ENCODE measurements around the gene ITGA7.
"Not testable (repeated sequence)": the region's sequence is repeated elsewhere in the genome, so short reads cannot be mapped to it uniquely, and the experiment has no call there.

The ITGA7 gene

GRCh38 chr12:55682087-55682796 is 25.5 kb downstream of the ITGA7 start:
- no peak for DNase-seq (ENCODE audit: low spot score)

GRCh38 chr12:55681142-55682077 is 26.3 kb downstream of the ITGA7 start:
- DNase-seq (ENCODE audit: low spot score): peak; percentile 64

GRCh38 chr12:55679691-55680090 is 28.0 kb downstream of the ITGA7 start:
- DNase-seq (ENCODE audit: low spot score): peak; percentile 17

GRCh38 chr12:55676707-55677106 is 31.0 kb downstream of the ITGA7 start:
- no peak for DNase-seq (ENCODE audit: low spot score)

GRCh38 chr12:55675666-55676065 is 32.0 kb downstream of the ITGA7 start:
- no peak for DNase-seq (ENCODE audit: low spot score)

GRCh38 chr12:55673638-55674037 is 34.1 kb downstream of the ITGA7 start:
- DNase-seq (ENCODE audit: low spot score): no peak

GRCh38 chr12:55671746-55672145 is 36.0 kb downstream of the ITGA7 start:
- DNase-seq (ENCODE audit: low spot score): no peak

GRCh38 chr12:55670276-55670675 is 37.4 kb downstream of the ITGA7 start:
- no peak for DNase-seq (ENCODE audit: low spot score)

GRCh38 chr12:55666508-55666907 is 41.2 kb downstream of the ITGA7 start:
- DNase-seq (ENCODE audit: low spot score): no peak

- no peak for DNase-seq (ENCODE audit: low spot score)
Measured at GRCh38 chr12:55664826-55665225, 42.9 kb downstream of the ITGA7 start.

- no peak for DNase-seq (ENCODE audit: low spot score)
Measured at GRCh38 chr12:55663391-55663790, 44.3 kb downstream of the ITGA7 start.

GRCh38 chr12:55659486-55660385 is 48.0 kb downstream of the ITGA7 start:
- no peak for DNase-seq (ENCODE audit: low spot score)

GRCh38 chr12:55658635-55659391 is 48.9 kb downstream of the ITGA7 start:
- no peak for DNase-seq (ENCODE audit: low spot score)

- no peak for DNase-seq (ENCODE audit: low spot score)
Measured at GRCh38 chr12:55658212-55658611, 49.5 kb downstream of the ITGA7 start.

- no peak for DNase-seq (ENCODE audit: low spot score)
Measured at GRCh38 chr12:55657212-55657611, 50.5 kb downstream of the ITGA7 start.

GRCh38 chr12:55654511-55655214 is 53.0 kb downstream of the ITGA7 start:
- no peak for DNase-seq (ENCODE audit: low spot score)

- no peak for DNase-seq (ENCODE audit: low spot score)
Measured at GRCh38 chr12:55653031-55653430, 54.7 kb downstream of the ITGA7 start.

- DNase-seq (ENCODE audit: low spot score): no peak
Measured at GRCh38 chr12:55652352-55652751, 55.4 kb downstream of the ITGA7 start.

- no peak for DNase-seq (ENCODE audit: low spot score)
Measured at GRCh38 chr12:55651299-55651683, 56.4 kb downstream of the ITGA7 start.

- DNase-seq (ENCODE audit: low spot score): not testable (repeated sequence)
Measured at GRCh38 chr12:55650620-55651298, 56.9 kb downstream of the ITGA7 start.

Data from left forelimb (tissue), 1 donor.